B cell (primary cell): Measurements from ENCODE around the gene ETV3L. TPM values are rescaled to one million over a fixed set of nuclear protein-coding genes. Genes with fewer than 3 reads are reported as not detected.

Experiments
- ATAC-seq: fragments of 200-7000 bp; cut with Tn5 transposase; one replicate; pipeline ENCODE4 v1.10.0; 2021; ENCODE audit warnings: low read depth, mild to moderate bottlenecking, moderate number of reproducible peaks, moderate library complexity
- CTCF ChIA-PET: fragments of 350-600 bp; sonication (Branson Sonifier 250); formaldehyde crosslinking; loops from one replicate; lab custom pipeline; 2021; ENCODE audit warnings: antibody characterized with exemption, inconsistent platforms; lab: Charles Lee
- POLR2A ChIA-PET: fragments of 350-600 bp; sonication (Branson Sonifier 250); formaldehyde crosslinking; loops from one replicate; lab custom pipeline; 2021; ENCODE audit warnings: antibody characterized with exemption; lab: Charles Lee
- DNase-seq: peaks from one replicate; pipeline ENCODE4 v3.0.0; 2013
- H2AFZ ChIP-seq: 2 replicates; pipeline ENCODE4 v1.6.1; 2012; ENCODE audit warnings: mild to moderate bottlenecking, low read depth, low read length; ENCODE audit not compliant: insufficient read depth, poor library complexity, severe bottlenecking
- H3K27ac ChIP-seq, 2 donors: 1 replicate in 1 of 2; 2 replicates in 1 of 2; pipeline ENCODE4 v1.5.1; 2012 to 2013; ENCODE audit warnings: low read length in 2 of 2, mild to moderate bottlenecking in 2 of 2, moderate library complexity in 1 of 2
- H3K27me3 ChIP-seq, 4 experiments: fragments of 200-600 bp in 1 of 4; sonication (generic) in 1 of 4; replicated peaks in 1 of 4; 1 replicate in 2 of 4; 2 replicates in 2 of 4; pipeline versions ENCODE4 v1.6.1 to v1.7.0; 2013 to 2016; ENCODE audit warnings: low read length in 3 of 4, mild to moderate bottlenecking in 2 of 4, mixed read lengths in 1 of 4, moderate library complexity in 1 of 4; ENCODE audit not compliant: insufficient read depth in 4 of 4, control insufficient read depth in 3 of 4; ENCODE audit errors: control extremely low read depth in 1 of 4
- H3K36me3 ChIP-seq, 2 experiments: replicated peaks in 1 of 2; 1 replicate in 1 of 2; 2 replicates in 1 of 2; pipeline versions ENCODE4 v1.6.1 to v1.7.1; 2013; ENCODE audit warnings: low read length in 1 of 2; ENCODE audit not compliant: insufficient read depth in 2 of 2, control insufficient read depth in 1 of 2; ENCODE audit errors: control extremely low read depth in 1 of 2, extremely low read depth in 1 of 2
- H3K4me1 ChIP-seq, 2 donors: fragments of 200-600 bp in 1 of 2; sonication (generic) in 1 of 2; 1 replicate in 1 of 2; 2 replicates in 1 of 2; pipeline versions ENCODE4 v1.5.1 to v1.6.1; 2013 to 2017; ENCODE audit warnings: low read length in 2 of 2; ENCODE audit not compliant: control insufficient read depth in 2 of 2, insufficient read depth in 2 of 2
- H3K4me2 ChIP-seq: replicated peaks from 2 replicates; pipeline ENCODE3; 2012; ENCODE audit warnings: mild to moderate bottlenecking, low read depth, low read length; ENCODE audit not compliant: poor library complexity, severe bottlenecking
- H3K4me3 ChIP-seq, 5 experiments: fragments of 200-600 bp in 1 of 5; sonication (generic) in 1 of 5; 1 replicate in 3 of 5; 2 replicates in 2 of 5; pipeline versions ENCODE4 v1.5.1 to v1.7.0; 2011 to 2016; ENCODE audit warnings: low read length in 4 of 5, mild to moderate bottlenecking in 4 of 5, low read depth in 2 of 5, control low read depth in 1 of 5, moderate library complexity in 1 of 5; ENCODE audit not compliant: insufficient read depth in 1 of 5; ENCODE audit errors: control extremely low read depth in 1 of 5, extremely low read depth in 1 of 5
- H3K79me2 ChIP-seq: fragments of 200-600 bp; sonication (generic); one replicate; pipeline ENCODE4 v1.6.0; 2016; ENCODE audit warnings: low read length; ENCODE audit not compliant: control insufficient read depth, insufficient read depth
- H3K9ac ChIP-seq: fragments of 200-600 bp; sonication (generic); 2 replicates; pipeline ENCODE4 v1.6.1; 2017; ENCODE audit warnings: mild to moderate bottlenecking, low read length, moderate library complexity
- H3K9me3 ChIP-seq, 3 donors: one replicate each; pipeline versions ENCODE4 v1.6.1 to v1.7.1; 2013; ENCODE audit warnings: low read length in 2 of 3; ENCODE audit not compliant: control insufficient read depth in 2 of 3, insufficient read depth in 1 of 3; ENCODE audit errors: control extremely low read depth in 1 of 3
- H4K20me1 ChIP-seq: 2 replicates; pipeline ENCODE4 v1.6.0; 2012; ENCODE audit warnings: mild to moderate bottlenecking, low read length; ENCODE audit not compliant: insufficient read depth, control insufficient read depth, poor library complexity, severe bottlenecking
- H3K27ac Mint-ChIP-seq: one replicate; pipeline ENCODE4 v1.8.0; 2021; ENCODE audit warnings: mixed read lengths
- H3K27me3 Mint-ChIP-seq: one replicate; pipeline ENCODE4 v1.8.0; 2021; ENCODE audit warnings: mixed read lengths
- H3K4me1 Mint-ChIP-seq: one replicate; pipeline ENCODE4 v1.8.0; 2021; ENCODE audit warnings: mixed read lengths
- H3K4me3 Mint-ChIP-seq: one replicate; pipeline ENCODE4 v1.8.0; 2021; ENCODE audit warnings: mixed read lengths
- H3K9me3 Mint-ChIP-seq: one replicate; pipeline ENCODE4 v1.8.0; 2022; ENCODE audit warnings: mixed read lengths; ENCODE audit not compliant: insufficient read depth
- CTCF ChIP-seq: fragments of 200-600 bp; IDR thresholded peaks from one replicate; pipeline ENCODE4 v1.8.0; 2022; ENCODE audit warnings: antibody characterized with exemption, mild to moderate bottlenecking
- EZH2 ChIP-seq: IDR thresholded peaks from 2 replicates; pipeline ENCODE4 v1.6.1; 2012; ENCODE audit warnings: borderline replicate concordance, low read depth, mild to moderate bottlenecking, moderate library complexity, low read length; ENCODE audit not compliant: insufficient read depth, poor library complexity, severe bottlenecking
- WGBS: methylation state at CpG from one replicate; pipeline ENCODE4 v1.1.5; 2013; ENCODE audit warnings: missing lambda C conversion rate; ENCODE audit not compliant: insufficient coverage; 5-methylcytosine and 5-hydroxymethylcytosine counted together
- intact Hi-C: fragments of 100-400 bp; cut with micrococcal nuclease; formaldehyde crosslinking; loops from one replicate; pipeline ENCODE4 v1.10.0; 2022
- polyA plus RNA-seq: library from polyadenylated mRNA; depleted of rRNA; stranded (reverse); fragments of >200 nt; gene quantifications from 2 replicates; pipeline ENCODE4 v1.2.3, GENCODE V29; 2012
- total RNA-seq, 2 donors: library from RNA; stranded (reverse); fragments of 120-200 nt in 1 of 2; gene quantifications; 1 replicate in 1 of 2; 2 replicates in 1 of 2; pipeline versions ENCODE4 v1.2.3 to v1.2.4, GENCODE V29; 2013 to 2022

Gene ETV3L
- total and polyA plus RNA-seq, 2 donors (not counting 1 experiment from before 2014, with no cell fraction given) = not detected

GRCh38 chr1:157139052-157139715 lies 39.6 kb upstream of the ETV3L start:
- no peak for TF ChIP-seq CTCF
- no peak for TF ChIP-seq EZH2
- POLR2A ChIA-PET = no interaction called here
- no peak for ATAC-seq

More at GRCh38 chr1:157139052-157139715, 39.6 kb upstream of the ETV3L start:
- Histone ChIP-seq H2AFZ (peak overlapping the region; percentile 86), H3K36me3 (peaks cover 8 to 20% of the 10 kb centered on the region in 2 experiments), H3K4me1 (peaks cover 20 to 26% of the 10 kb centered on the region in 2 donors), H3K4me2 (peak overlapping the region; percentile 96), H3K4me3 (peak overlapping the region; percentile 38 to 94 (median 93)), H3K27me3 (no peaks in the 10 kb centered on the region), H3K9me3 (no peaks in the 10 kb centered on the region), H3K79me2 (peaks cover 31% of the 10 kb centered on the region), H4K20me1 (peaks cover 23% of the 10 kb centered on the region), H3K27ac (peak overlapping the region; percentile 93 to 95), H3K9ac (peak overlapping the region; percentile 88)
- H3K27me3 Mint-ChIP-seq = peaks cover 3% of the 10 kb centered on the region
- H3K9me3 Mint-ChIP-seq = no peaks in the 10 kb centered on the region
- H3K4me1 Mint-ChIP-seq = peaks cover 38% of the 10 kb centered on the region
- 25% methylated on average over 8 of the region's 9 CpGs for WGBS
- intact Hi-C loops = no loop called here
- CTCF ChIA-PET = interaction anchor here (1.0 to 2.2 kb wide), 4 partner anchors 8 to 49 kb away, joined by 3 to 9 read pairs (median 6); no protein-coding TSS in a partner anchor
- H3K4me3 Mint-ChIP-seq = peak overlapping the region; percentile 96
- peak overlapping the region; percentile 97 for H3K27ac Mint-ChIP-seq
- no peak for DNase-seq
